ENCODE results near the gene SCN9A. TPM values are rescaled to one million over a fixed set of nuclear protein-coding genes. Genes with fewer than 3 reads are reported as not detected.

The SCN9A gene
- total and polyA plus RNA-seq, 4 donors: 1.5 to 46.4 (median 7.2) TPM

DNA sequence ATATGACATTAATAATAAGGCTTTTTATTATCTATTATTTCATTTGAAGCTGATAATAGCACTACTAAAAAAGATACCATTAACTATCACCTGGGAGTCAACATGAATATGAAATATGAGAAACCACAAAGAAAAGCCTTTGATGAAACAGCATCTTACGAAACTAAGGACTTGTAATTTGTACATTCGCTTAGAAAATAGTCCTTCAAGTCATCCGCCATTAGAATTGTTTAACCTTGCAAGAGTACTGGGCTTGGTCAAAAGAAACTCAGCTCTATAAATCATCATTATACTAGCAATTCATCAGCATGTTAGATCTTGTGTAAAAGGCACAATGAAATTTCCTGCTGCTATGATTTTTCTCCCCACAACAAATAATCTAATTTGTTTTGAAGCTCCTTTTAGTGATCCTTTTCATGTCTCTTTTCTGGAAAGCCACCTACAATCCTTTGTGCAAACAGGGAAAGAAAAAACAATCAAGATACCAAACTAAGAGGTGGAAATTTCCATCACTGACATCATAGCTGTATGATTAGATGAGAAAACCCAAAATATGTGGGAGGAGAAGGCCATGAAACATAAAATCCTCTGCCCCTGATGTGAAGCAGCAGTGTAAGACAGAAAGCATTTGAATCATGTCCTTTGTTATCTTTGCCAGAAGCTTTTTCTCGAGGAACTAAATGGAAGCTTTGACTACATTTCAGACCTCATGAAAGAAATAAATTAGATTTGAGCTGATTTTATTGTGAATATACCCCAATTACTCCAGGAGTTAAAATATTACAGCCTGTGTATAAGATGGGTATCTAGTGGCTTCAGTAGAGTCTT is 31.2 kb downstream of the SCN9A start:
- Histone ChIP-seq H3K27me3 (ENCODE audit: control insufficient read depth in 3 of 3, insufficient read depth in 3 of 3, low read length in 2 of 3) (no peaks in the 10 kb centered on the region), H3K27ac (ENCODE audit: low read depth in 1 of 2, low read length in 1 of 2) (no peak overlapping the region), H3K4me3 (no peak overlapping the region), H3K36me3 (ENCODE audit: control insufficient read depth in 4 of 4, insufficient read depth in 4 of 4, low read length in 4 of 4) (no peaks in the 10 kb centered on the region), H3K9me3 (ENCODE audit: control insufficient read depth in 4 of 4, insufficient read depth in 3 of 4, low read length in 3 of 4) (no peaks in the 10 kb centered on the region), H3K9ac (ENCODE audit: insufficient read depth in 1 of 2, low read length in 2 of 2) (no peak overlapping the region), H3K4me1 (ENCODE audit: control insufficient read depth in 5 of 5, insufficient read depth in 5 of 5, low read length in 5 of 5) (peaks cover 0 to 28% (median 0%) of the 10 kb centered on the region in 5 donors)
- DNase-seq (peak in 2 of 3 donors; percentile 39 to 41), ATAC-seq (ENCODE audit: insufficient read depth, low FRiP score) (no peak)
- no peak for TF ChIP-seq CTCF (IDR thresholded peaks at IDR 0.05; ENCODE audit: control extremely low read depth, extremely low read depth)
- WGBS, 2 donors: 80 to 81% methylated on average over 4 of the region's 4 CpGs

DNA sequence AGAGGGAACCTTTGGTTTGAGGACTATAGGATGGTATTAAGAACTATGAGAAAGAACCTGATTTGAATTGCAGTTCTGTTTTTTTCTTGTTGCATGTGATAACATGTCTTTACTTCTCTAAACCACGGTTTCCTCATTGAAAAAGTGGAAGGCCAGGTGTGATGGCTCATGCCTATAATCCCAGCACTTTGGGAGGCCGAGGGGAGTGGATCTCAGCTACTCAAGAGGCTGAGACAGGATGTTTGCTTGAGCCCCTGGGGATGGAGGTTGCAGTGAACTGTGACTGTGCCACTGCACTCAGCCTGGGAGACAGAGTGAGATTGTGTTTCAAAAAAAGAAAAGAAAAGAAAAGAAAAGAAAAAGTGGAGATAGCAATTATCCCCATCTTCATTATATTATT is 32.3 kb downstream of the SCN9A start:
- Histone ChIP-seq H3K4me3 (no peak overlapping the region), H3K27me3 (ENCODE audit: control insufficient read depth in 3 of 3, insufficient read depth in 3 of 3, low read length in 2 of 3) (no peaks in the 10 kb centered on the region), H3K9me3 (ENCODE audit: control insufficient read depth in 4 of 4, insufficient read depth in 3 of 4, low read length in 3 of 4) (no peaks in the 10 kb centered on the region), H3K36me3 (ENCODE audit: control insufficient read depth in 4 of 4, insufficient read depth in 4 of 4, low read length in 4 of 4) (no peaks in the 10 kb centered on the region), H3K27ac (ENCODE audit: low read depth in 1 of 2, low read length in 1 of 2) (no peak overlapping the region), H3K9ac (ENCODE audit: insufficient read depth in 1 of 2, low read length in 2 of 2) (no peak overlapping the region), H3K4me1 (ENCODE audit: control insufficient read depth in 5 of 5, insufficient read depth in 5 of 5, low read length in 5 of 5) (peaks cover 0 to 28% (median 0%) of the 10 kb centered on the region in 5 donors)
- no peak for TF ChIP-seq CTCF (IDR thresholded peaks at IDR 0.05; ENCODE audit: control extremely low read depth, extremely low read depth)
- DNase-seq (no peak), ATAC-seq (ENCODE audit: insufficient read depth, low FRiP score) (no peak)
- WGBS, 2 donors: 36 to 39% methylated on average over 2 of the region's 2 CpGs

- Histone ChIP-seq H3K9me3 (ENCODE audit: control insufficient read depth in 4 of 4, insufficient read depth in 3 of 4, low read length in 3 of 4) (no peaks in the 10 kb centered on the region), H3K27ac (ENCODE audit: low read depth in 1 of 2, low read length in 1 of 2) (no peak overlapping the region), H3K4me3 (no peak overlapping the region), H3K27me3 (ENCODE audit: control insufficient read depth in 3 of 3, insufficient read depth in 3 of 3, low read length in 2 of 3) (no peaks in the 10 kb centered on the region), H3K4me1 (ENCODE audit: control insufficient read depth in 5 of 5, insufficient read depth in 5 of 5, low read length in 5 of 5) (peaks cover 0 to 28% (median 0%) of the 10 kb centered on the region in 5 donors), H3K9ac (ENCODE audit: insufficient read depth in 1 of 2, low read length in 2 of 2) (no peak overlapping the region), H3K36me3 (ENCODE audit: control insufficient read depth in 4 of 4, insufficient read depth in 4 of 4, low read length in 4 of 4) (no peaks in the 10 kb centered on the region)
- ATAC-seq (ENCODE audit: insufficient read depth, low FRiP score) (no peak), DNase-seq (peak in 2 of 3 donors; percentile 78 to 80)
- TF ChIP-seq CTCF (IDR thresholded peaks at IDR 0.05; ENCODE audit: control extremely low read depth, extremely low read depth): no peak
- 63 to 83% methylated on average over 1 of the region's 1 CpG for WGBS, 2 donors
These were observed 34.3 kb downstream of the SCN9A start for GRCh38 chr2:166341426-166341825.

Data from lung (tissue), 12 donors.